ENCODE measurements around the gene AMBP. TPM values are rescaled to one million over a fixed set of nuclear protein-coding genes. Genes with fewer than 3 reads are reported as not detected.

Gene AMBP
- total RNA-seq, 1 experiment from 2014 or later = not detected

DNA sequence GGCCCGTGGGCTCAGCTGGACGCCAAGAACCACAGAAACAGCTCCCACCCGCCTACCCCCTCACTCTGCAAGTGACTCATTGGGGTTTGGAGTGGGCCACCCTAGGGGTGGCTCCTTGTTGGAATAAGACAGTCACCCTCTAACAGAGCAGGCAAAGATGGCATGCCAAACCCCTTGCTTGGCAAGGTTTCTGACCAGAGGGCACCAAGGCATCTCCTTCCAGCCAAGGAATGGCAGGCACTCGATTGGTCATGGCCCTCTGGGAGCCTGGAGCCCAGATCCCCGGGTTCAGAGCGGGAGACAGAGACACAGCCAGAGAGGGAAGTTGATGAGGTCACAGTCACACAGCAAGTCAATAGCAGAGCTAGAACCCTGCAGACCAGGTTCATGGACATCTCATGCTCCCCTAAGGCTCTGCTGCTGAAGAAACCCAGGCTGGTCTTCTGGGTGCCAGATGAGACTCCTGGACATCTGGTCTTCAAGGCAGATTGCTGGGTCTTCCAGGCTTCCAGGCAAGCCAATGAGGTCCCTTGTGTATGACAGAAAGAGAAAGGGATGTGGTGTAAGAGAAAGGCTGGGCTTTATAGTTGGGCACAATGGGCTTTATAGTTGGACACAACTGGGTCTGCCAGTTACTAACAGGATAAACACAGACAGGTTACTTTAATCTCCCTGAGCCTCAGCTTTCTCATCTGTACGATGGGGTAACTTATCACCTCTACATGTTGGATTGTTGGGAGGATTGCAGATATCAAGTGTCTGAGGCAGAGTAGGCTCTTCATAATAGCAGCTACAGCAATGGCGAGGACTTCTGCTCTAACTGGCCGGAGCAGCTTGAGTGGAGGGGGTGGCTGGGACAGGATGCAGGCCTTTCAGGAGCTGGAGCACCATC is 44.3 kb upstream of the AMBP start:
- ChIA-PET CTCF (interaction anchor here (1.0 to 2.4 kb wide), 3 partner anchors 14 to 169 kb away, joined by 6 to 9 read pairs (median 7); no protein-coding TSS in a partner anchor), POLR2A (interaction anchor here (0.6 kb wide), 1 partner anchor 1034 kb away, joined by 8 read pairs; no protein-coding TSS in a partner anchor)
- Mint-ChIP-seq H3K36me3 (ENCODE audit: insufficient read depth, unreplicated experiment) (peaks cover 4% of the 10 kb centered on the region), H3K4me1 (ENCODE audit: insufficient read depth, unreplicated experiment) (no peaks in the 10 kb centered on the region), H3K4me3 (ENCODE audit: unreplicated experiment) (no peak overlapping the region), H3K27ac (ENCODE audit: low read depth, unreplicated experiment) (no peak overlapping the region), H3K9me3 (ENCODE audit: unreplicated experiment) (peaks cover 7% of the 10 kb centered on the region), H3K27me3 (ENCODE audit: insufficient read depth, unreplicated experiment) (peaks cover 46% of the 10 kb centered on the region)
- intact Hi-C loops (cut with micrococcal nuclease) = no loop called here
- DNase-seq (ENCODE audit: unreplicated experiment) = no peak
- TF ChIP-seq, protein P1, sequence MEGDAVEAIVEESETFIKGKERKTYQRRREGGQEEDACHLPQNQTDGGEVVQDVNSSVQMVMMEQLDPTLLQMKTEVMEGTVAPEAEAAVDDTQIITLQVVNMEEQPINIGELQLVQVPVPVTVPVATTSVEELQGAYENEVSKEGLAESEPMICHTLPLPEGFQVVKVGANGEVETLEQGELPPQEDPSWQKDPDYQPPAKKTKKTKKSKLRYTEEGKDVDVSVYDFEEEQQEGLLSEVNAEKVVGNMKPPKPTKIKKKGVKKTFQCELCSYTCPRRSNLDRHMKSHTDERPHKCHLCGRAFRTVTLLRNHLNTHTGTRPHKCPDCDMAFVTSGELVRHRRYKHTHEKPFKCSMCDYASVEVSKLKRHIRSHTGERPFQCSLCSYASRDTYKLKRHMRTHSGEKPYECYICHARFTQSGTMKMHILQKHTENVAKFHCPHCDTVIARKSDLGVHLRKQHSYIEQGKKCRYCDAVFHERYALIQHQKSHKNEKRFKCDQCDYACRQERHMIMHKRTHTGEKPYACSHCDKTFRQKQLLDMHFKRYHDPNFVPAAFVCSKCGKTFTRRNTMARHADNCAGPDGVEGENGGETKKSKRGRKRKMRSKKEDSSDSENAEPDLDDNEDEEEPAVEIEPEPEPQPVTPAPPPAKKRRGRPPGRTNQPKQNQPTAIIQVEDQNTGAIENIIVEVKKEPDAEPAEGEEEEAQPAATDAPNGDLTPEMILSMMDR (IDR thresholded peaks at IDR 0.05; ENCODE audit: unreplicated experiment) = no peak
- no TSS peak for BruUV-seq (replicated peaks)

DNA sequence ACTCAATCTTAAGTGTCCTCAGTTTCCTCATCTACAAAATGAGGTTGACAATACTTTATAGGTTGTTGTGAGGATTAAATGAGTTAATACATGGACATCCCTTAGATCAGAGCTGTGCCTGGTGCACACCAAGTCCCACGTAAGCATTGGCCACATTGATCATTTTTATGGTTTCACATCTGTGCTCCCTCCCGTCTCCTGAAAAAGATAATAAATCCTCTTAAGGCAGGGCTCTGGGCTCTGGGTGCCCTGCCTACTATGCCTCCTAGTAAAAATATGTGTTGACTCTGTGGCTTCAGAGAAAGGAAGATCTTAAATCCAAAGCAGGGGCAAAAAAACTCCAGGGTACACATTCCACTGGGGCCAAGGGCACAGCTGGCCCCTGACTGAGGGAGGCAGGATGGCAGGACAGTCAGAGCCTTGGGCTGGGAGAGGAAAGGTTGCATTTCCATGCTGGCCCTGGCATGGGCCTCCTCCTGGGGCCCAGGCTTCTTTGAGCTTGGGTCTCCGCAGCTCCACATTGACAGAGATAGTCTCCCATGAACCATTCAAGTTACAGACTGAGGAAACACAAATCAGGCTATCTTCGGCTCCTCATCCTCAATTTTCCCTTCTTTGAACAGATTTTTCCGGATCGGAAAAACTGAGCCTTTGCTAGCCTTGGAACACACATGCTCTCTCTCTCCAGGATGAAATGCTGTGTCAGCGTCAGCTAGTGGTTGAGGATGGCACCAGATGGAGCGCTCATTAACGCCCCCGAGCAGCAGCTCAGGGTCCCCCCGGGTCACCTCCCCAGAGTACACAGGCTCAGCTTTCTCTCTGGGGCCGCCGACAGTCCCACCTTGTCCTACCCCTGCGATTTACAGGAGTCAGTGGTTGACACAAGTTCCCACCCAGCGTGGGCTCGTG is 43.4 kb upstream of the AMBP start:
- Mint-ChIP-seq H3K27me3 (ENCODE audit: insufficient read depth, unreplicated experiment) (peaks cover 42% of the 10 kb centered on the region), H3K4me3 (ENCODE audit: unreplicated experiment) (no peak overlapping the region), H3K36me3 (ENCODE audit: insufficient read depth, unreplicated experiment) (no peaks in the 10 kb centered on the region), H3K27ac (ENCODE audit: low read depth, unreplicated experiment) (no peak overlapping the region), H3K9me3 (ENCODE audit: unreplicated experiment) (peaks cover 7% of the 10 kb centered on the region), H3K4me1 (ENCODE audit: insufficient read depth, unreplicated experiment) (no peaks in the 10 kb centered on the region)
- ChIA-PET CTCF (interaction anchor here (1.0 to 2.4 kb wide), 2 partner anchors 9 to 14 kb away, joined by 3 to 9 read pairs; no protein-coding TSS in a partner anchor), POLR2A (no interaction called here)
- intact Hi-C loops (cut with micrococcal nuclease) = no loop called here
- TF ChIP-seq, protein P1 (IDR thresholded peaks at IDR 0.05; ENCODE audit: unreplicated experiment) = no peak
- DNase-seq (ENCODE audit: unreplicated experiment) = no peak
- no TSS peak for BruUV-seq (replicated peaks)

DNA sequence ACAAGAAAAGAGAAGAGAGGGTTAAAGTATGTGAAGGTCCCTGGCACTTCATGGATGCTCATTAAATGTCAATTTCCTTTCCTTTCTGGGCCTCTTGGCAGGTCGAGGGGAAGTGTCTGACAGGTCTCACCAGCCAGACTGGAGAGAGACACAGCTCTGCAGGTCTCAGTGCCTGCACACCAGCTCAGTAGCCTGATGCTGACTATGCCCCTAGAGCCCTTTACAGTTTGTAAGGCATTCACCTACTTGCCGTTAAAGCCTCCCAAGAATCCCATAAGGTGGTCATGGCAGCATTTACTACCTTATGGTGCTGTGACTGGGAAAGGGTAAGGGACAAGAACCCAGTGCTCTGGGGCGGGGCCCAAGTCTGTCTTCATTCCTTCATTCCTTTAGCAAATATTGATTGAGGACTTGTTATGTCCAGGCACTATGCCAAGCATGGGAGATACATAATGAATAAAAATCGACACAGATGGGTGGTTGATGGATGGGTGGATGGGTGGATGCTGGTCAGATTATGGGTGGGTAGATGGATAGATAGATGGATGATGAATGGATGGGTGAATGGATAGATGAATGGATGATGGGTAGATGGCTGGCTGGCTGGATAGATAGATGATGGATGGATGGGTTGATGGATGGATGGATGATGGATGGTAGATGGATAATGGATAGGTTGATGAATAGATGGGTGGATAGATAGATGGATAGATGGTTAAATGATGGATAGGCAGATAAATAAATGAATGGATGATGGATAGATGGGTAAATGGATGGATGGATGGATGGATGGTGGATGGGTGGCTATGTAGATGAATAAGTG is 42.3 kb upstream of the AMBP start:
- H3K4me3 Mint-ChIP-seq (ENCODE audit: unreplicated experiment) = no peak overlapping the region
- ChIA-PET POLR2A (no interaction called here), CTCF (interaction anchor here (1.0 kb wide), 1 partner anchor 8 kb away, joined by 3 read pairs; no protein-coding TSS in a partner anchor)
- H3K36me3 Mint-ChIP-seq (ENCODE audit: insufficient read depth, unreplicated experiment) = no peaks in the 10 kb centered on the region
- no TSS peak for BruUV-seq (replicated peaks)
- peaks cover 35% of the 10 kb centered on the region for H3K27me3 Mint-ChIP-seq (ENCODE audit: insufficient read depth, unreplicated experiment)
- DNase-seq (ENCODE audit: unreplicated experiment) = no peak
- TF ChIP-seq, protein P1 (IDR thresholded peaks at IDR 0.05; ENCODE audit: unreplicated experiment) = no peak
- intact Hi-C loops (cut with micrococcal nuclease) = no loop called here
- no peaks in the 10 kb centered on the region for H3K4me1 Mint-ChIP-seq (ENCODE audit: insufficient read depth, unreplicated experiment)
- H3K9me3 Mint-ChIP-seq (ENCODE audit: unreplicated experiment) = peaks cover 7% of the 10 kb centered on the region
- no peak overlapping the region for H3K27ac Mint-ChIP-seq (ENCODE audit: low read depth, unreplicated experiment)
